ENCODE data around the gene MACO1.
"Not testable (repeated sequence)": the region's sequence is repeated elsewhere in the genome, so short reads cannot be mapped to it uniquely, and the experiment has no call there.

GRCh38 chr1:25423206-25423605 lies 7.5 kb upstream of the MACO1 start:
- not testable (repeated sequence) for TF ChIP-seq POLR2AphosphoS5 (IDR thresholded peaks at IDR 0.05; ENCODE audit: low read depth, low read length); TAF1 (IDR thresholded peaks at IDR 0.05; ENCODE audit: low read depth, low read length); CTCF (IDR thresholded peaks at IDR 0.05; ENCODE audit: control extremely low read depth in 1 of 3, insufficient read depth in 1 of 3, low read depth in 1 of 3, low read length in 3 of 3); ZNF274 (IDR thresholded peaks at IDR 0.05; ENCODE audit: borderline replicate concordance, extremely low read depth, low read length); FOSL1 (IDR thresholded peaks at IDR 0.05; ENCODE audit: insufficient read depth, low read depth, low read length); POLR2A (IDR thresholded peaks at IDR 0.05; ENCODE audit: control extremely low read depth in 1 of 2, low read depth in 2 of 2, low read length in 2 of 2); MAX (IDR thresholded peaks at IDR 0.05); NRF1 (IDR thresholded peaks at IDR 0.05; ENCODE audit: low read depth, low read length); GTF2F1 (IDR thresholded peaks at IDR 0.05; ENCODE audit: borderline replicate concordance, low read depth, low read length); EZH2 (IDR thresholded peaks at IDR 0.05; ENCODE audit: low read depth, low read length, severe bottlenecking); RFX5 (IDR thresholded peaks at IDR 0.05; ENCODE audit: borderline replicate concordance, low read depth, low read length)
